Loucy (cell line): ENCODE data around the gene ZNF808.
A peak's percentile ranks its signal among the peaks of the same experiment; 100 is the strongest.
"Not testable (repeated sequence)": the region's sequence is repeated elsewhere in the genome, so short reads cannot be mapped to it uniquely, and the experiment has no call there.

ENCODE experiments used
- H2AFZ ChIP-seq: fragments of 200-600 bp; sonication (generic); 2 replicates; pipeline ENCODE4 v1.6.0; 2016; ENCODE audit warnings: antibody characterized with exemption, mild to moderate bottlenecking, low read length, moderate library complexity
- H3F3A ChIP-seq: fragments of 200-600 bp; 2 replicates; pipeline ENCODE4 v1.6.0; 2016; ENCODE audit warnings: antibody characterized with exemption, low read depth, mild to moderate bottlenecking
- H3K27me3 ChIP-seq: fragments of 200-600 bp; sonication (generic); 2 replicates; pipeline ENCODE4 v1.6.1; 2014; ENCODE audit warnings: low read length, mild to moderate bottlenecking; ENCODE audit not compliant: insufficient read depth, poor library complexity, severe bottlenecking
- H3K36me3 ChIP-seq: fragments of 200-600 bp; sonication (generic); 2 replicates; pipeline ENCODE4 v1.6.1; 2016; ENCODE audit warnings: low read length; ENCODE audit not compliant: insufficient read depth
- H3K4me1 ChIP-seq: fragments of 200-600 bp; sonication (generic); 2 replicates; pipeline ENCODE4 v1.5.1; 2014; ENCODE audit warnings: low read length, mild to moderate bottlenecking; ENCODE audit not compliant: insufficient read depth, poor library complexity, severe bottlenecking
- H3K4me2 ChIP-seq: fragments of 200-600 bp; sonication (generic); 2 replicates; pipeline ENCODE4 v1.6.0; 2014; ENCODE audit warnings: antibody characterized with exemption, low read length, low read depth, mild to moderate bottlenecking; ENCODE audit not compliant: poor library complexity, severe bottlenecking
- H3K4me3 ChIP-seq: fragments of 200-600 bp; sonication (generic); 2 replicates; pipeline ENCODE4 v1.5.1; 2014; ENCODE audit warnings: low read length, mild to moderate bottlenecking, mixed read lengths; ENCODE audit not compliant: poor library complexity, severe bottlenecking
- H3K79me2 ChIP-seq: fragments of 200-600 bp; sonication (generic); 2 replicates; pipeline ENCODE4 v1.6.1; 2014; ENCODE audit warnings: low read length; ENCODE audit not compliant: insufficient read depth
- H3K9ac ChIP-seq: fragments of 200-600 bp; sonication (generic); 2 replicates; pipeline ENCODE4 v1.6.0; 2014; ENCODE audit warnings: mild to moderate bottlenecking, low read depth, low read length, moderate library complexity; ENCODE audit not compliant: poor library complexity, severe bottlenecking
- H3K9me2 ChIP-seq: fragments of 200-600 bp; sonication (generic); replicated peaks from 2 replicates; pipeline ENCODE4 v1.6.1; 2016; ENCODE audit warnings: low read depth, low read length, mixed read lengths
- H3K9me3 ChIP-seq: fragments of 200-600 bp; sonication (generic); 2 replicates; pipeline ENCODE4 v1.6.1; 2014; ENCODE audit warnings: mild to moderate bottlenecking, antibody characterized with exemption, low read length, low read depth; ENCODE audit not compliant: insufficient read depth
- H4K20me1 ChIP-seq: fragments of 200-600 bp; sonication (generic); 2 replicates; pipeline ENCODE4 v1.6.0; 2014; ENCODE audit warnings: antibody characterized with exemption, low read length, mild to moderate bottlenecking; ENCODE audit not compliant: insufficient read depth, poor library complexity, severe bottlenecking
- EZH2phosphoT487 ChIP-seq: fragments of 200-600 bp; IDR thresholded peaks from 2 replicates; pipeline ENCODE4 v1.6.1; 2018; ENCODE audit warnings: antibody characterized with exemption, mild to moderate bottlenecking, moderate library complexity, borderline replicate concordance
- TF ChIP-seq, protein P1 (sequence below): fragments of 200-600 bp; sonication (generic); conservative IDR thresholded peaks from 2 replicates; pipeline ENCODE4 v1.5.1; 2014; ENCODE audit warnings: mild to moderate bottlenecking, antibody characterized with exemption, low read length

ZNF808 gene

DNA sequence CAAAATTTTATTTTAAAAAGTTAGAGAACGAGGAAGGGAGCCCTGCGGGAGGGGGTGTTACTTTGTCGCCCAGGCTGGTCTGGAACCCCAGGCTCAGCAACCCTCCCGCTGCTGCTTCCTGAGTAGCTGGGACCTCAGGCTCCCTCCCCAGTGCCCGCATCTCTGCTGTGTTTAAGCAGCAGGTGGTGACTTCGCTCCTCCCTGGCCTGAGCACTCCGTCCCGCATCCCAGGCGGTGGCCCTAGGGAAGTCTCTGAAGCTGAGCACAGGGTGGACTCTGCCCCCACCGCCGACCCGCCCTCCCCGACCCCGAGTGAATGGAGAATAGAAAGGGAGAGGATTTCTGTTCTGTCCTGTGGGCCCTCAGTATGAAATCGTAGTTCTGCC, 73.2 kb downstream of the ZNF808 start:
- Histone ChIP-seq H3K4me1 (peaks cover 21% of the 10 kb centered on the region), H3K27me3 (no peaks in the 10 kb centered on the region), H3K36me3 (peaks cover 12% of the 10 kb centered on the region; the same call in 1 of the 2 replicates), H3K9ac (peak overlapping the region; percentile 75), H3K9me3 (no peaks in the 10 kb centered on the region), H3K4me2 (peak overlapping the region; percentile 96), H3K79me2 (peaks cover 19% of the 10 kb centered on the region), H4K20me1 (peaks cover 6% of the 10 kb centered on the region), H3F3A (no peaks in the 10 kb centered on the region), H3K9me2 (no peaks in the 10 kb centered on the region), H2AFZ (peak overlapping the region; percentile 94; the same call in 1 of the 2 replicates), H3K4me3 (peak overlapping the region; percentile 86)
- TF ChIP-seq, protein P1, sequence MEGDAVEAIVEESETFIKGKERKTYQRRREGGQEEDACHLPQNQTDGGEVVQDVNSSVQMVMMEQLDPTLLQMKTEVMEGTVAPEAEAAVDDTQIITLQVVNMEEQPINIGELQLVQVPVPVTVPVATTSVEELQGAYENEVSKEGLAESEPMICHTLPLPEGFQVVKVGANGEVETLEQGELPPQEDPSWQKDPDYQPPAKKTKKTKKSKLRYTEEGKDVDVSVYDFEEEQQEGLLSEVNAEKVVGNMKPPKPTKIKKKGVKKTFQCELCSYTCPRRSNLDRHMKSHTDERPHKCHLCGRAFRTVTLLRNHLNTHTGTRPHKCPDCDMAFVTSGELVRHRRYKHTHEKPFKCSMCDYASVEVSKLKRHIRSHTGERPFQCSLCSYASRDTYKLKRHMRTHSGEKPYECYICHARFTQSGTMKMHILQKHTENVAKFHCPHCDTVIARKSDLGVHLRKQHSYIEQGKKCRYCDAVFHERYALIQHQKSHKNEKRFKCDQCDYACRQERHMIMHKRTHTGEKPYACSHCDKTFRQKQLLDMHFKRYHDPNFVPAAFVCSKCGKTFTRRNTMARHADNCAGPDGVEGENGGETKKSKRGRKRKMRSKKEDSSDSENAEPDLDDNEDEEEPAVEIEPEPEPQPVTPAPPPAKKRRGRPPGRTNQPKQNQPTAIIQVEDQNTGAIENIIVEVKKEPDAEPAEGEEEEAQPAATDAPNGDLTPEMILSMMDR = no peak
- TF ChIP-seq EZH2phosphoT487 = no peak

DNA sequence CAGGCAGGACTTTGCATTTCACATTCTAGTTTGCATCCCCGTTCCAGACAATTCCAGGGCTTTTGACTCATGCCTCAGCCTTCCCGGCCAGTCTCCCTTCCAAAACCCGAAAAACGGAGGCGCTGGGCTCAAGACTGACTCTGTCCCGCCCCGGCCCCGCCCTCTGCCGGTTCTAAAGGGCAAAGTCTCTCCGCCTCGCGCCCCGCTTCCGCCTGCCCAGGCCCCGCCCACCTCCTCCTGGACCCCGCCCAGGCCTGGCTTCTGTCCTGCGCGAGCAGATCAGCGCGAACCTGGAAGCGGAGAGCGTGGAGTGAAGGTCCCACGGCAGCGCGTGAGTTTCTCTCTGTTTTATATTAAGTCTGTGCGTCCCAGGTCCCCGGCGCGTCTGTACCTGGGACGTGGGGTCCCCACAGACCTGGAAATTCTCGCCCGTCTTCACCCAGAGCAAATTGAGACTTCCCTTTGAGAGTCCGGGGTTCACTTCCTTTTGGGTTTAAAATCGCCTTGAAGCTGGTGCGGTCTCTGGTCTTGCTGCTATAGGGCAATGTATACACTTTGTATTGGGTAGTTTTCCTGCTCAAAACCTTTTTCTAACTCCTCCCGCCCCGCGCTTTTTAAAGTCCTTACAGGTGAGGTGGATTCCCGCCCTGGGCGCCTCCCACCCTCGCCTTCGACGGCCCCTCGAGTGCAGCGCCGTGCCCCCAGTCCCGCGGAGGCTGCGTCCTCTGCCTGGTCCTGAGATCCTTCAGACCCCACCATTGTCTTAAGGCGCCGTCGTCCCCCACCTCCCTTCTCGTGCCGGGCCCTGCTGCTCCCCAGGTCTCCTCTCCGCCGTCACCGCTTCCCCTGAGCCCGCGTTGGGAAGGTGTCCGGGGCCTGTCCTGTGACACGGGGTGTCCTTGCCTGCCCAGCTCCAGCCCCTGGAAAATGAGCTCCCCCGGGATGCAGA, 73.8 kb downstream of the ZNF808 start:
- no peaks in the 10 kb centered on the region for H3K9me2 ChIP-seq
- H3K27me3 ChIP-seq = no peaks in the 10 kb centered on the region
- 0 out of 2 replicates have a peak, but pooled peaks cover under 1% of the 10 kb centered on the region for H3F3A ChIP-seq
- H3K4me3 ChIP-seq = peak overlapping the region; percentile 86
- peak overlapping the region; percentile 96 for H3K4me2 ChIP-seq
- H3K4me1 ChIP-seq = peaks cover 26% of the 10 kb centered on the region
- peak overlapping the region; percentile 94 for H2AFZ ChIP-seq
- no peaks in the 10 kb centered on the region for H3K9me3 ChIP-seq
- peak overlapping the region; percentile 75 for H3K9ac ChIP-seq
- H4K20me1 ChIP-seq = peaks cover 6% of the 10 kb centered on the region
- TF ChIP-seq, protein P1 = 0 out of 2 replicates have a peak, but pooled peaks have one; percentile 15
- no peak for TF ChIP-seq EZH2phosphoT487
- peaks cover 19% of the 10 kb centered on the region for H3K79me2 ChIP-seq
- H3K36me3 ChIP-seq = peaks cover 5% of the 10 kb centered on the region; the same call in 1 of the 2 replicates

DNA sequence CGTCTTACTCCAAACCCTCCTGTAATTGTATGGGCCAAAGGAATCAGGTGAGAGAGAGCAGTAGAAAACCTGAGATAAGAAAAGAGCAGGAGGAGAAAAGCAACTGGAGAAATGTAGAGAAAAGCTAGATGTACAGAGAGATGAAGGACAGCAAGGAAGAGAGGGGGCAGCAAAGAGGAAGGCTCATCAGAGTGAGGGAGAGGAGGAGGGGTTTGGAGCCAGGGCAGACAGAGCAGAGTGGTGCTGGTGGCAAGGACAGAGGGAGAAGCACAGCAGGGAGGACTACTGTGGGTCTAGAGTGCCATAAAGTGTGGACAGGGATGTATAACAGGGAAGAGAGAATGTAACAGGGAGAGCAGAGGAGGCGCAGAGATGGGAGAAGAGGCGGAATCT, 74.5 kb downstream of the ZNF808 start:
- not testable (repeated sequence) for H3K9me2 ChIP-seq, H3K36me3 ChIP-seq, H3K9me3 ChIP-seq, H3F3A ChIP-seq, H3K27me3 ChIP-seq, H4K20me1 ChIP-seq
- peak overlapping the region; percentile 94; the same call in 1 of the 2 replicates for H2AFZ ChIP-seq
- TF ChIP-seq, protein P1 = peak; percentile 54
- peak overlapping the region; percentile 96 for H3K4me2 ChIP-seq
- peaks cover 33% of the 10 kb centered on the region for H3K4me1 ChIP-seq
- peak overlapping the region; percentile 75 for H3K9ac ChIP-seq
- peaks cover 23% of the 10 kb centered on the region for H3K79me2 ChIP-seq
- peak overlapping the region; percentile 86 for H3K4me3 ChIP-seq
